RWPE2 (cell line): ENCODE measurements around the gene NOXO1.

Source experiments
- ATAC-seq: fragments of 200-7000 bp; cut with Tn5 transposase; 3 replicates; pipeline ENCODE4 v1.9.1; 2021; ENCODE audit warnings: low read depth
- DNase-seq: peaks from one replicate; pipeline ENCODE4 v3.0.0-alpha.2; 2020; ENCODE audit warnings: low spot score
- H3K27ac ChIP-seq: fragments of 450-650 bp; 2 replicates; pipeline ENCODE4 v1.5.1; 2017; ENCODE audit warnings: mild to moderate bottlenecking; ENCODE audit not compliant: poor library complexity, severe bottlenecking
- H3K27me3 ChIP-seq: fragments of 250-450 bp; sonication (Bioruptor Pico); 2 replicates; pipeline ENCODE4 v1.5.1; 2021; ENCODE audit warnings: mild to moderate bottlenecking, moderate library complexity; ENCODE audit not compliant: insufficient read depth, poor library complexity, severe bottlenecking
- H3K36me3 ChIP-seq: fragments of 250-450 bp; sonication (Bioruptor Pico); 2 replicates; pipeline ENCODE4 v1.5.1; 2020; ENCODE audit warnings: low read depth, mild to moderate bottlenecking, moderate library complexity
- H3K4me1 ChIP-seq: fragments of 250-450 bp; sonication (Bioruptor Pico); 2 replicates; pipeline ENCODE4 v1.5.1; 2021; ENCODE audit warnings: mild to moderate bottlenecking, moderate library complexity; ENCODE audit not compliant: insufficient read depth, poor library complexity, severe bottlenecking
- H3K4me3 ChIP-seq: fragments of 250-450 bp; sonication (Bioruptor Pico); 2 replicates; pipeline ENCODE4 v1.5.1; 2021; ENCODE audit warnings: mild to moderate bottlenecking, moderate library complexity; ENCODE audit not compliant: severe bottlenecking
- H3K9me3 ChIP-seq: fragments of 250-450 bp; sonication (Bioruptor Pico); 2 replicates; pipeline ENCODE4 v1.5.1; 2021; ENCODE audit warnings: mild to moderate bottlenecking, moderate library complexity; ENCODE audit not compliant: severe bottlenecking
- TF ChIP-seq, protein P1 (sequence below): fragments of 450-650 bp; IDR thresholded peaks from one replicate; pipeline ENCODE4 v1.5.1; 2017; ENCODE audit warnings: mild to moderate bottlenecking, moderate library complexity; ENCODE audit not compliant: poor library complexity, severe bottlenecking

The NOXO1 gene

DNA sequence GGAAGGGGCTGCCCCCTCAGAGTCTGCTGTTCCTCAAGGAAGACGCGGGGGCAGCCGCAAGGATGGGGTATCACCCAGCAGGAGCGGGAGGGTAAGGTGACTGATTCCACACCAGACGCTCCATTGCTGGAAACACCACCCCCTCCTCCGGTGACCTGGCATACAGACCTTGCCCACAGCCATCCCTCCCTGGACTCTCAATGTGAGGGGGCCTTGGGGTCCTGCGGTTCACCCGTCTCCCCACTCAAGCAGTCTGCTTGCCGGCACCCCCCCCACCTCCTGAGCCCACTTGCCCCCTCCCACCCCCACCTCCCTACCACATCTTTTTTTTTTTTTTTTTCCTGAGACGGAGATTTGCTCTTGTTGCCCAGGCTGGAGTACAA, 50.9 kb downstream of the NOXO1 start:
- H3K36me3 ChIP-seq = no peaks in the 10 kb centered on the region
- no peaks in the 10 kb centered on the region for H3K4me1 ChIP-seq
- no peaks in the 10 kb centered on the region for H3K27me3 ChIP-seq
- no peaks in the 10 kb centered on the region for H3K9me3 ChIP-seq
- no peak for ATAC-seq
- TF ChIP-seq, protein P1, sequence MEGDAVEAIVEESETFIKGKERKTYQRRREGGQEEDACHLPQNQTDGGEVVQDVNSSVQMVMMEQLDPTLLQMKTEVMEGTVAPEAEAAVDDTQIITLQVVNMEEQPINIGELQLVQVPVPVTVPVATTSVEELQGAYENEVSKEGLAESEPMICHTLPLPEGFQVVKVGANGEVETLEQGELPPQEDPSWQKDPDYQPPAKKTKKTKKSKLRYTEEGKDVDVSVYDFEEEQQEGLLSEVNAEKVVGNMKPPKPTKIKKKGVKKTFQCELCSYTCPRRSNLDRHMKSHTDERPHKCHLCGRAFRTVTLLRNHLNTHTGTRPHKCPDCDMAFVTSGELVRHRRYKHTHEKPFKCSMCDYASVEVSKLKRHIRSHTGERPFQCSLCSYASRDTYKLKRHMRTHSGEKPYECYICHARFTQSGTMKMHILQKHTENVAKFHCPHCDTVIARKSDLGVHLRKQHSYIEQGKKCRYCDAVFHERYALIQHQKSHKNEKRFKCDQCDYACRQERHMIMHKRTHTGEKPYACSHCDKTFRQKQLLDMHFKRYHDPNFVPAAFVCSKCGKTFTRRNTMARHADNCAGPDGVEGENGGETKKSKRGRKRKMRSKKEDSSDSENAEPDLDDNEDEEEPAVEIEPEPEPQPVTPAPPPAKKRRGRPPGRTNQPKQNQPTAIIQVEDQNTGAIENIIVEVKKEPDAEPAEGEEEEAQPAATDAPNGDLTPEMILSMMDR = no peak
- no peak for DNase-seq
- no peak overlapping the region for H3K27ac ChIP-seq
- no peak overlapping the region for H3K4me3 ChIP-seq

DNA sequence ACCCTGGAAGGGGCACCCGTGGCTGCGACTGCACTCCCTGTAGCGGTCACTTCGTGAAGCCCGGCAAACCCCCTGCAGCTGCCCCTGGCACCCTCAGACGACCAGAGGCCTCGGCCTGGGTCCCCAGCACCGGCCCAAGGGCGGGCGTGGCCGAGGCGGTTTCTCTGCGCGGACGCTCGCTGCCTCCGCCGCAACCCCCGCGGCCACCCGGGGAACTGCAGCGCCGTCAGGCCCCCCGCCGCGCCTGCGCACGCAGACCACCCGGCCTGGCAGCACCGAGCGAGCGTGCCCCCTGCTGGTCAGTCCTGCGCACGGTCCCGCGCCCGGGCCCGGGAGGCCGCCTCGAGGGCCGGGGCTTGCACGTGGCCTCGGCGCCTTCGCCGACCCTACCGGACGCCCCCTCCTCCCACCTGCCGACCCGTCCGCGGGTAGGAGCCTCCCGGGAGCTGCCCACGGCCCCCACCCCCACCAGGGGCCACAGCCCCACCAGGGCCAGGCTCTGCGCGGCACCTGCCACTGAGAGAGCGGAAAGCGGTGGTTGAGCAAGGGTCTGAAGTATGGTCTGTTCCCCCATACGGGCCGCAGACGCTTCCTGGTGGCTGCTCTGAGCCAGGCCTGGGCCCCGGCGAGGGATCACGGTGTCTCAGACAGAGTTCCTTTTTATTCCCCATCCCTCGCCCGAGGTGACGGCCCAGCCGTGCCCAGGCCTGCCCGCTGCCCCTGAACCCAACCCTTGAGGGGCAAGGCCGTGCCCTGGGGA, 51.5 kb downstream of the NOXO1 start:
- H3K4me1 ChIP-seq = no peaks in the 10 kb centered on the region
- DNase-seq (no peak), ATAC-seq (peak; percentile 81)
- TF ChIP-seq, protein P1 = peak; percentile 98
- no peaks in the 10 kb centered on the region for H3K27me3 ChIP-seq
- H3K36me3 ChIP-seq = no peaks in the 10 kb centered on the region
- H3K4me3 ChIP-seq = peak overlapping the region; percentile 35
- H3K27ac ChIP-seq = no peak overlapping the region
- no peaks in the 10 kb centered on the region for H3K9me3 ChIP-seq

- H3K4me1 ChIP-seq = no peaks in the 10 kb centered on the region
- no peaks in the 10 kb centered on the region for H3K9me3 ChIP-seq
- H3K27ac ChIP-seq = no peak overlapping the region
- 0 out of 3 replicates have a peak, but pooled peaks have one; percentile 17 for ATAC-seq
- DNase-seq = no peak
- H3K4me3 ChIP-seq = peak overlapping the region; percentile 35
- no peaks in the 10 kb centered on the region for H3K27me3 ChIP-seq
- TF ChIP-seq, protein P1 = no peak
- H3K36me3 ChIP-seq = no peaks in the 10 kb centered on the region
Measured at GRCh38 chr16:1929105-1929504, 52.2 kb downstream of the NOXO1 start.
